HG02970 (cell line): ENCODE data around the gene FUT6.
"Not testable (repeated sequence)": the region's sequence is repeated elsewhere in the genome, so short reads cannot be mapped to it uniquely, and the experiment has no call there.

Source experiments
- ATAC-seq: cut with Tn5 transposase; IDR thresholded peaks from one replicate; pipeline ENCODE4 v1.9.1; 2021; ENCODE audit warnings: mild to moderate bottlenecking, moderate library complexity, moderate number of reproducible peaks; ENCODE audit not compliant: unreplicated experiment, low FRiP score

Gene FUT6

DNA sequence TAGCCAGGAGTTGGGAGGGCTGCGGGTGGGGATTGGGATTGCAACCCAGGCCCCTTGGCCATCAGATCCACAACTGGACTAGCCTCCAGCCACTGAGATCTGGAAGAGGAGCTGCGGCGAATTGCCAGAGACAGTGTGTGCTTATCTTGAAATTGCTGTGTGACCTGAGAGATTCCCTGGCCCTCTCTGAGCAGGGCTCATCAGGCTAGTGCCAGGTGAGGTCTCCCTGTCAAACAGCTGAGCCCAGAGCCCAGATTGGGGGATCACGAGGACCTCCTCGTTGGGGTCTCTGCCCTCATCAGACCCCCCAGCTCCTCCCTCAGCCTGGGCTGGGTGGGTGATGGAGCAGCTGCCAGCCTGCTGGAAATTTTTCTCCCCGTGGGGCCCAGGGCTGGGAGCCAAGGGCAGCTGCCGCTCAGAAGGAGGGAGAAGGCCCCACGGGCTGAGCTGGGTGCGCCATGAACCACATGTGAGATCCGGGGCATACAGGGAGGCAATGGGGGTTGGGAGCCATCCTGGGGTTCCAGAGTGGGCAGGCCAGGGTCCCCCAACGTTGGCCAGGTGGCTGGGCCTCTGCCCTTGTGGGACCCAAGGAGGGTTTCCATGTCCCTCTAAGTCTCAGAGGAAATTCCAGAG lies 23.6 kb upstream of the FUT6 start:
- no peak for ATAC-seq

DNA sequence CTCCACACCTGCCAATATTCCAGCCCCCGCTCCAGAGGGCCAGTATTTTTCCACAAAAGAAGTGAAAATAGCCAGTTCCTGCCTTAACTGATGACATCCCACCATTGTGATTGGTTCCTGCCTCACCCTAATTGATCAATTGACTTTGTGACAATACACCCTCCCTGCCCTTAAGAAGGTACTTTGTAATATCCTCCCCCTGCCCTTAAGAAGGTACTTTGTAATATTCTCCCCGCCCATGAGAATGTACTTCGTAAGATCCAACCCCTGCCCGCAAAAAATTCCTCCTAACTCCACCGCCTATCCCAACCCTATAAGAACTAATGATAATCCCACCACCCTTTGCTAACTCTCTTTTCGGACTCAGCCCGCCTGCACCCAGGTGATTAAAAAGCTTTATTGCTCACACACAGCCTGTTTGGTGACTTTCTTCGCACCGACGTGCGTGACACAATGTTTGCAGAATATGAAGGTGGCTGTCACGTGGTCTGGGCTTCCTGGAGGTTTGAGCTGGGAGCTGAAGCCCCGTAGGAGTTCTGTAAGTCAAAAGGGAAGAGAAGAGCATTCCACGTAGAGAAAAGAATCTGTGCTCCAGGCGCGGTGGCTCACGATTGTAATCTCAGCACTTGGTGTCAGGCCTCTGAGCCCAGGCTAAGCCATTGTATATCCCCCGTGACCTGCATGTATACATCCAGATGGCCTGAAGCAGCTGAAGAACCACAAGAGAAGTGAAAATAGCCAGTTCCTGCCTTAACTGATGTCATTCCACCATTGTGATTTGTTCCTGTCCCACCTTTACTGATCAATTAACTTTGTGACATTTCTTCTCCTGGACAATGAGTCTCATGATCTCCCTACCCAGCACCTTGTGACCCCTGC lies 17.9 kb upstream of the FUT6 start:
- no peak for ATAC-seq

DNA sequence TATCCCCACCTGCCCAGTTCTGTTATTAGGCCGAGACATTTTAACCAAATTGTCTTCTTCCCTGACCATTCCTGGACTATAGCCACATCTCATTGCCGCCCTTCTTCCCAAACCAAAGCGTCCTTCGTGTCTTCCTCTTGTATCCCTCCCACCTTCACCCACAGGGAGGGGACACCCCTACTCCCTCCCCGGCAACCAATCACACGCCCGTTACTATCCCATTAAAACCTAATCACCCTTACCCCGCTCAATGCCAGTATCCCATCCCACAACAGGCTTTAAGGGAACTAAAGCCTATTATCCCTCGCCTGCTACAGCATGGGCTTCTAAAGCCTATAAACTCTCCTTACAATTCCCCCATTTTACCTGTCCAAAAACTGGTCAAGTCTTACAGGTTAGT lies 15.6 kb upstream of the FUT6 start:
- not testable (repeated sequence) for ATAC-seq

DNA sequence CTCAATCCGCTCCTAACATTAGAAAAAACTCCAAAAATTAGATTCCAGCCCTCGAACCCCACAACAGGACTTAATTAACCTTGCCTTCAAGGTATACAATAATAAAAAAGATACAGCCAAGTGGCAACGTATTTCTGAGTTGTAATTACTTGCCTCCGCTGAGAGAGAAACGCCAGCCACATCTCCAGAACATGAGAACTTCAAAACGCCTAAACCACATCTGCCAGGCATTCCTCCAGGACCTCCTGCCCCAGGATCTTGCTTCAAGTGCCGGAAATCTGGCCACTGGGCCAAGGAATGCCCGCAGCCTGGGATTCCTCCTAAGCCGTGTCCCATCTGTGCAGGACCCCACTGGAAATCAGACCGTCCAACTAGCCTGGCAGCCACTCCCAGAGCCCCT lies 14.6 kb upstream of the FUT6 start:
- not testable (repeated sequence) for ATAC-seq

DNA sequence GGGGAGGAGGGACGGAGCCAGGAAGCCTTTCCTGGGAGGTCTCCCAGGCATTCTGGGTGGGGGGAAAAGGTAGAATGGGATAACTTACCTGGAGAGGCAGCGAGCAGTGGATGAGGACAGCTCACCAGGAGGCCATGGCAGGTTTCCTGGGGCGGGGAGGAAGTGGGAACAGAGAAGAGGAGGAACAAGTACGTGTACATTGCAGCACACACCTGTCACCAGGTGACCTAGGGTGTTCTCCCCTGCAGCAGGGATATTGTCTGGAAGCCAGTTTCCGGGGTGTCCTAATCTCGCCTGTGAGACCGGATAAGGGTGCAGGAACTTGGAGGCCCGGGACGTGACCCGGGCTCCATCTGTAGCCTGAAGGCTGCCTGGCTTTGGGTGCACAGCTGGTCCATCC lies 11.8 kb upstream of the FUT6 start, which contains the start of gene FUT3:
Gene FUT3 (minus strand): TSS at position 148 of the 400 bp plus-strand sequence.
- ATAC-seq, result no peak

GRCh38 chr19:5850743-5851293 lies 11.3 kb upstream of the FUT6 start:
- no peak for ATAC-seq

GRCh38 chr19:5850189-5850588 lies 10.7 kb upstream of the FUT6 start:
- no peak for ATAC-seq

DNA sequence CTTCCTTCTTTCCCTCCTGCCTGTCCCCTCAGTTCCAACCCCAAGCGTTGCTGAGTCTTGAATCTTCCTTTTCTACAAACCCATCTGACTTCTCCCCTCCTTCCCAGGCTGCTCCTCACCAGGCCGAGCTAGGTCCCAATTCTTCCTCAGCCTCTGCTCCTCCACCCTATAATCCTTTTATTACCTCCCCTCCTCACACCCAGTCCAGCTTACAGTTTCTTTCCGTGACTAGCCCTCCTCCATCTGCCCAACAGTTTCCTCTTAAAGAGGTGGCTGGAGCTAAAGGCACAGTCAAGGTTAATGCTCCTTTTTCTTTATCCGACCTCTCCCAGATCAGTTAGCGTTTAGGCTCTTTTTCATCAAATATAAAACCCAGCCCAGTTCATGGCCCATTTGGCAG lies 9.1 kb upstream of the FUT6 start:
- not testable (repeated sequence) for ATAC-seq

DNA sequence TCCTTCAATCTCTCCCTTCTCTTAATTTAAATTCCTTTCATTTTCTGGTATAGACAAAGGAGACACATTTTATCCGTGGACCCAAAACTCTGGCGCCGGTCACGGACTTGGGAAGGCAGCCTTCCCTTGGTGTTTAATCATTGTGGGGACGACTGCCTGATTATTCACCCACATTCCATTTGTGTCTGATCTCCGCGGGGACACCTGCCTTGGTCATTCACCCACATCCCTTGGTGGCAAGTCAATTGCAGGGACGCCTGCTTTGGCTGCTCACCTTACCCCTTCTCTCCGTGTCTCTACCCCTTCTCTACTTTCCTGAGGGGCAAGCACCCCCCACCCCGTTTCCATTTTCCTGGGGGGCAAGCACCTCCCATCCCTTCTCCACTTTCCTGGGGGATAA lies 8.3 kb upstream of the FUT6 start:
- ATAC-seq, result not testable (repeated sequence)

GRCh38 chr19:5844456-5845433 lies 5.2 kb upstream of the FUT6 start:
- no peak for ATAC-seq

GRCh38 chr19:5843295-5843927 lies 3.9 kb upstream of the FUT6 start:
- no peak for ATAC-seq

DNA sequence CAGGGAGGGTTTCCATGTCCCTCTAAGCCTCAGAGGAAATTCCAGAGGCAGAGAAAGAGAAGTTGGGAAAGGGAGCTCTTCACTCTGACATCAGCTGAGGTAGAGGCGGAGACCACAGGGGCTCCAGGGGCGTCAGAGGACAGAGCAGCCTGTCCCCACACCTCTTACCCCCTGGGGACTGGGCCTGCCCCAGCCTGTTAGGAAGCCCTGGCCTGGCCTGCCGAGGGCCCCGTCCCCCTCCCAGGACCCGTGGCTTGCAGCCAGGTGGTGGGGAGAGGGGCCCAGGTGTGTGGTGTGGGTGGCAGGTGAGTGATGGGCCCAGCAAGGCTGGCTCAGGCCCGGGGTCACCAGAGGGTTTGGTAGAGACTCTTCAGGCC lies 2.2 kb upstream of the FUT6 start:
- ATAC-seq, result not testable (repeated sequence)

DNA sequence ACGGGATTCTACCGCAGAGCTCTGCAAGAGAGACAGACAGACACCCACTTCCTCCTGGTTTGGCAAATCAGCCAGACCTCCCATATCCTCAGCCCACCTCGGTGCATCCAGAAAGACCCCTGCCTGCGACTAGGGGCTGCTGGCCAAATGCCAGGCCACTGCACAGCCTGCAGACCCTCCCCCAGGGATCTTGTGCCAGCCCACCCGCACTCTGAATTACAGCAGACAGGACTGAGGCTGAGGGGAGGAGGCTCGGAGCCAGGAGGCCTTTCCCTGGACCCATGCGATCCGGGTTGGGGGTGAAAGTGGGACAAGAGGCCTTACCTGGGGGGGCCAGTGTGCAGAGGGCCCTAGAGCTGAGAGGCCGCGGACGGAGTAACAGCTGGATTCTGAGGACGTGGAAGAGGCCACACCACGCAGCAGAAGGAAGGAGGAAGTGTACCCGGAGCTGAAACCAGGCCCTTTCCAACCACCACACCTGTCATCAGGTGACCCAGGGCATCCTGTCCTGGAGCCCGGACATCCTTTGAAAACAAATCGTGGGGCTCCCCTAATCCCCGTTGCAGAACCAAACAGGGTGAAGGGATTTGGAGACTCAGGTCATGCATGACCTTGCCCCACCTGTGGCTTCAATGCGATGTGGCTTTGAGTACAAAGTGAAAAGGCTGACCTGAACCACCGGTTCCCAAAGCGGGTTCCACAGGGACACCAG lies 993 bp downstream of the FUT6 start:
- ATAC-seq, result no peak

- ATAC-seq, result no peak
These were observed 1.6 kb downstream of the FUT6 start for GRCh38 chr19:5837761-5838352.

GRCh38 chr19:5832527-5833216 lies 6.8 kb downstream of the FUT6 start:
- no peak for ATAC-seq

GRCh38 chr19:5832061-5832460 lies 7.4 kb downstream of the FUT6 start:
- no peak for ATAC-seq

DNA sequence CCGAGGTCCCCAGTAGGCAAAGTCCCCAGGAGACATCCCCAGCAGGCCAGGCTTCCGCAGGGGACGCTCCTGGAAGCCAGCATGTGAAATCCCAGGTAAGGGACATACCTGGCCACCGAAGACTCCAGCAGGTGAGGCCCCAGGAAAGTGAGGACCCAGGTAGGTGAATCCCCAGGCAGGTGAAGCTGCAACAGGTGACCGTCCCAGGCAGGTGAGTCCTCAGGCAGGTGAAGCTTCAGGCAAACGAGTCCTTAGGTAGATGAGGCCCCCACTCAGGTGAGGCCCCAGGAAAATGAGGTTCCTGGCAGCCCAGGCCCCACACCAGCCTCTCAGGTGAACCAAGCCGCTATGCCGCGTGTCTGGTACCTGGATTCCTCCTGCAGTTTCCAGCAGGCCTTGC lies 8.3 kb downstream of the FUT6 start:
- no peak for ATAC-seq

DNA sequence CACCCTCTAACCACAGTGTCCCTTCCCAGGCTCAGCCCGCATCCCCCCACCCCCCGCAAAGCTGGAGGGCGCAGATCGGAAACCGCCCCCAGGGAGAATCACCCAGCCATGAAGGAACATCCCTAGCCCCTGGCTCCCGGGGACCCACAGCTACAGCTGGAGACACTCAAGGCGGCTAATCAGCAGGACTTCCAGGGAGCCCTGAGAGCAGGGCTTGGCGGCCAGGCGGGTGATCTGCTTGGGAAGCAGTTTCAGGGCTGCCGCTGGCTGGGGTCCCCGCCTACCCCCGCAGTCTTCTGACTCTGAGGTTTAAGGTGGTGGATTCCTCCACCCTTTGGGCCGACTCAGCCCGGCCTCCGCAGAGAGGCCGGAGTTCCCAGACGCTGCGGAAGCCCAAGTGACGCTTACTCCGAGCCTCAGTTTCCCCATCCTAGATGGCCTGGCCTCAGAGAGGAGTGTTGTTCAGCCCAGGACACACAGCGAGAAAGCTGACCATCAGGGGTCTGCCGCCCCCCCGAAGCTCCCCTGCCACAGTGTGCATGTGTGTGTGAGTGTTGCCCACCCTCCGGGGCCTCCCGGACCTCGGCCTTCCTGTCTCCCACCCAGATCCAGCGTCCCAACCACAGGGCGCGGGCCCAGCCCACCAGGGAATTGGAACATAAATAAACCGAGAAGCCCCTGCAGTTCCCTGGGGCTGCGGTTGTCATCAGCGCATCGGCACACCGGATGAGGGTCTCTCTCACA lies 9.8 kb downstream of the FUT6 start:
- ATAC-seq, result no peak
